ENCODE measurements around the gene SMCO2.

SMCO2 gene

DNA sequence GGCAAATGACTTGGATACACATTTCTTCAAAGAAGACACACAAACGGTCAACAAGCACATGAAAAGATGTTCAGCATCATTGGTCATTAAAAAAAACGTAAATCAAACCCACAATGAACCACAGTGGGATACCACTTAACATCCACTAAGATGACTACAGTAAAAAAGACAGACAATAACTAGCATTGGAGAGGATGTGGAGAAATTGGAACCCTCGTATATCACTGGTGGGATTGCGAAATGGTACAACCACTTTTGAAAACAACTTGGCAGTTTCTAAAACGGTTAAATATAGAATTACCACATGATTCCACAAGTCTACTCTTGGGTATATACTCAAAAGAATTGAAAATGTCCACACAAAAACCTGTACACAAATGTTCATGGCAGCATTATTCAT is 52.2 kb downstream of the SMCO2 start:
- DNase-seq (ENCODE audit: low read depth in 2 of 3, low spot score in 1 of 3): no peak

DNA sequence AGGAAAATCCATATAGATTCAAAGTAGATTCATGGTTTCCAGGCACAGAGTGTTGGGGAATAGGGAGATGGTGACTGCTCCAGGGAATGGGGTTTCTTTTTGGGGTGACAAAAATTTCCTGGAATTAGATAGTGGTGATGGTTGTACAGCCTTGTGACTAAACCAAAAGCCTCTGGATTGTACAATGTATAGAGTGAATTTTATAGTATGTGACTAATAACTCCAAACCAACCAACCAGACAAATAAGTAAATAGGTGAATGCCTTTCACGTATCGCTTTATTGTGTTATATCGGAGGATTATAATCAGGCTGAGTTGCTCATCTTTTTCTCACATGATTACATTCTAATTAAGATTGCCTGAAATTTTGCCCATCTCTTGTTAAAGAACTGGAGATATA is 52.8 kb downstream of the SMCO2 start:
- DNase-seq (ENCODE audit: low read depth in 2 of 3, low spot score in 1 of 3): no peak

DNA sequence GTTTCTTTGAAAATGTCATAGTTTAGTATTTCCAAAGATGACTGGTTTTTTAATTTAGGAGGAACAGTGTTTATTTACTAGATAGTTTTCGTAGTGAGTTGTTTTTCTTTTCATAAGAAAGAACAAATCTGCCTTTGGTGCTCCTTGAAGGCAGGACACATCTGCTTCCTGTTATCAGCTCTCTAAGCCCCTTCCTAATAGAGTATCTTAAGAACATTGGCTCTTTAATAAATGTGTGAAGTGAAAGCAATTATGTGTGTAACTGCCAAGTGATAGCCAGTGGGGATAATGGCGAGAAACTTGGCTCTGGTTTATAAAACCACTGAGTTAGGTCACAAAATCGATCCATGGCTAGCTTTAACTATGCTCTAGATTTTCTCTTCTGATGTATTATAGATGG is 54.0 kb downstream of the SMCO2 start:
- DNase-seq (ENCODE audit: low read depth in 2 of 3, low spot score in 1 of 3): no peak

- no peak for DNase-seq (ENCODE audit: low read depth in 2 of 3, low spot score in 1 of 3)
Measured at GRCh38 chr12:27502021-27502435, 55.5 kb downstream of the SMCO2 start.

- DNase-seq (ENCODE audit: low read depth in 2 of 3, low spot score in 1 of 3): no peak
Measured at GRCh38 chr12:27504507-27504906, 58.0 kb downstream of the SMCO2 start.

DNA sequence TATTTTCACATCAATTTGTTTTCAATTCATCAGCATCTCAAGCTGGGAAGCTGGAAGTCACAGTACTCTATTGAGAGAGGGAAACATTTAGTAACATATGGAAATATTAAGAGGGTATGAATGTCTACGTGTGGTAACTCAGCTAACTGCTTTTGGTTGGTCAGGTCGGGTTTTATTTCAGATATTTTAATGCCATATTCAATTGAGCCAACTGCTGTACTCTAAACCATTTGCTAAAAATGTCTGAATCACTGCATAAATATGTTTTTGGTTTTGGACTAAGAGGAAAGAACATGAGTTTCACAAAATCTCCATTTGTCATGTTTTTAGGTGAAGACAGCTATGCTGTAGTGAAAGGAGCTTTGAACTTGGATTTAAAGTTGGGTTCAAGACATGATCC is 58.6 kb downstream of the SMCO2 start:
- no peak for DNase-seq (ENCODE audit: low read depth in 2 of 3, low spot score in 1 of 3)

DNA sequence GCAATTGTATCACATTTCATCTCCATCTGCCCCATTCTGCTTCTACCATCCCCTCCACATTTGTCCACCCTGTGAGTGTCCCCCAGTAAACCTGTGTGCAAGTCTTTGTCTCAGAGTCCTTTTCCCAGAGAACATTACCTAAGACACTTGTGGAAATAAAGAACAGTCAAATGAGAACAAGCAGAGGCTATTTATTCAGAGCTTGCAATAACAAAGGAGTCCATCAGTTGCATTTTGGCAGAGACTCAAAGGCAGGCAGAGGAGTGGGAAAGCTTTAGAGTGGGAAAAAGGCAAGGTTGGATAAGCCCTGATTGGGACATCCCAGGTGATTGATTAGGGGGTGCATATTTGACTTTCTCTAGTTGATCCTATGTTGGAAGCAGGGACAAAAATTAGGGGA is 59.2 kb downstream of the SMCO2 start:
- DNase-seq (ENCODE audit: low read depth in 2 of 3, low spot score in 1 of 3): no peak

- no peak for DNase-seq (ENCODE audit: low read depth in 2 of 3, low spot score in 1 of 3)
Measured at GRCh38 chr12:27506645-27507189, 60.2 kb downstream of the SMCO2 start.

DNA sequence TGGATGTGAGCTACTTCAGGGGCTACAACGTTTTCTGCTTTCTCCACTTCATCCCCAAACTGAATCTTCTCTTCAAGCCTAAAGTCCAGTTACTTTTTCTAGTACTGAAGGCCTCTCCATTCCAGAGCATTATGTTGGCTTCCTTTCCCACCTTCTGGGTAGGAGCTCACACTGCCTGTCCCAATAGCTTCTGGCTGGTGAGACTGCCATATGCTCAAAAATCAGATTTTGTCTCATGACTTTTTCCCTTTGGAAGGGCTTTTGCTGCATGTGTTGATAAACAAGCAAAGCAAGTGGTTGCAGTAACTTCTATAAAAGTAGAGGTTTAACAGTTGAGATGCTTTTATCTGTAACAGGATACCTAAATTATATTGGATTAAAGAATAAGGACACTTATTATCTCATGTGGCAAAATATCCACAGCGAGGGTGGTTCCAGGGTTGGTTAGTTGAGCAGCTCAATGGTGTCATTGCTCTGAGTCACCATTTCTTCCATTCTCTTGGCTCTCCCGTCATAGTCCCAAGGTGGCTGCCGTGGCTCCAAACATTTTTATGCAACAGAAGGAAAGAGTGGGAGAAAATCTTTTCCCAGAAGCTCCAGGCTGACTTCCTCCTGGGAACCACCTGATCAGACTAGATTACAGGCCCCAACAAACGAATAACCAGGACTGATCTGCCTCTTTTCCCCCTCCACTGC is 62.3 kb downstream of the SMCO2 start:
- DNase-seq (ENCODE audit: low read depth in 2 of 3, low spot score in 1 of 3): no peak

- no peak for DNase-seq (ENCODE audit: low read depth in 2 of 3, low spot score in 1 of 3)
Measured at GRCh38 chr12:27511031-27511722, 64.6 kb downstream of the SMCO2 start.

DNA sequence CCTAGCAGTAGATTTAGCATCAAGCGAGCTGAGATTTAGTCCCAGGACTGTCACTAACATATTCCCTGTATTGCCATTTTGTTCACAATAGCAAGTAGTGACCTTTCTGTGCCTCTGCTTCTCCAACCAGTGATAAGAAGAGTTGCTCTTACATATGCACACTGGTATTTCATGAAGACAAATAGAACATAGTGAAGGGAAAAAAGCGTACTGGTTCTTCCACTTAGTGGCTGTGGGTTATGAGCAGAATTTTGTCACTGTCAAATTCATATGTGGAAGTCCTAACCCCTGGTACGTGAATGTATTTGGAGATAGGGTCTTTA is 65.1 kb downstream of the SMCO2 start:
- no peak for DNase-seq (ENCODE audit: low read depth in 2 of 3, low spot score in 1 of 3)

DNA sequence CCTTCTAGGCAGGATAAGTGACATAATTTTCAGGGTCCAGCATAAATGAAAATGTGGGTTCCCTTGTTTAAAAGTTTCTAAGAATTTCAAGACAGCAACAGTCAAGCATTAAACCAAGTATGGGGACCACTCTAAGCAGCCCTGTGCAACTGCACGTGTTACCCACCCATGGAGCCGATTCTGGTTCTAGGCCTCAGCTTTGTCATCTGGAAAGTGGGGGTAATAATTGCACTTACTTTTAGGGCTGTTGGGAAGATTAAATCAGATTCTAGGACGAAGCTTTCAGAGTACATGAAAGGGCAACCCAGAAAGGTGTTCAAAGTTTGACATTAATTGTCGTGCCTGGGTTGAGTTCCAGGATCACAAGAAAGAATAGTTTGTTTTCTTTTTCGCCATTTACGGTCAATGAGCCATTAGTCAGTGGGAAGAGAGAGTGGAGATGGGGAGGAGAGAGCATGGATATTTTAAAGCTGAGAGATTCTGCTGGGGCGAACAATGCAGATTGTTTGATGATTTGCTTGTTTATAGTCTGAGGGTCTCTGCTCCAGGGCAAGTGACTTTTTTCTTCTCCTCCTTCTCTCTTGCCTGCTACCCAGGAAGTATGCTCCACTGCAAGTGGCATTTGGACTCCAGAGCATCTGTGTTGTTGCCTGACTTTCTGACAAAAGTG is 66.8 kb downstream of the SMCO2 start:
- no peak for DNase-seq (ENCODE audit: low read depth in 2 of 3, low spot score in 1 of 3)

DNA sequence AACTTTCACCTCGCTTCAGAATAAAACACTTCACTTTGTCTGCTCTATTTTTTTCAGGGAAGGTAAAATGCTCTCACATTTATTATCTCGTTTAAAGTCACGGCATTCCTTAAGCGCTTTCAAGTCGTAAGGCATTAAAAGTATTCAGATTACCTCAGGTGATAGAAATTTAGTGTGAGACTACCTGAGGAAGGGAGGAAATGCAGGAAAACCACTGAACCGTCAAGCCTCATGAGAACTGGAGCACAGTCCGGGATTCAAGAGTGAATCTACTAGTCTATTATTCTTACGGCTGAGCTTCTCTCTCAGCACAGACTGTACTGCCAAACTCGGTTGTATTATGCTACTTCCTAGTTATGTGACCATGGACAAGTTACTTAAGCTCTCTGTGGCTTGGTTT is 69.1 kb downstream of the SMCO2 start:
- no peak for DNase-seq (ENCODE audit: low read depth in 2 of 3, low spot score in 1 of 3)

GRCh38 chr12:27516625-27517024 is 70.1 kb downstream of the SMCO2 start:
- no peak for DNase-seq (ENCODE audit: low read depth in 2 of 3, low spot score in 1 of 3)

GRCh38 chr12:27517546-27517945 is 71.0 kb downstream of the SMCO2 start:
- DNase-seq (ENCODE audit: low read depth in 2 of 3, low spot score in 1 of 3): no peak

GRCh38 chr12:27517961-27518665 is 71.6 kb downstream of the SMCO2 start:
- DNase-seq (ENCODE audit: low read depth in 2 of 3, low spot score in 1 of 3): no peak

- no peak for DNase-seq (ENCODE audit: low read depth in 2 of 3, low spot score in 1 of 3)
Measured at GRCh38 chr12:27521066-27521465, 74.5 kb downstream of the SMCO2 start.

GRCh38 chr12:27521981-27522380 is 75.4 kb downstream of the SMCO2 start:
- no peak for DNase-seq (ENCODE audit: low read depth in 2 of 3, low spot score in 1 of 3)

GRCh38 chr12:27523305-27523641 is 76.7 kb downstream of the SMCO2 start:
- no peak for DNase-seq (ENCODE audit: low read depth in 2 of 3, low spot score in 1 of 3)

- DNase-seq (ENCODE audit: low read depth in 2 of 3, low spot score in 1 of 3): peak; percentile 98 to 100 (median 99)
Measured at GRCh38 chr12:27523642-27524493, 77.3 kb downstream of the SMCO2 start, which contains the start of gene PPFIBP1. Gene PPFIBP1, plus strand, starts transcription at chr12:27524206. Its CDS starts 109,191 bp downstream, at chr12:27633397.

DNA sequence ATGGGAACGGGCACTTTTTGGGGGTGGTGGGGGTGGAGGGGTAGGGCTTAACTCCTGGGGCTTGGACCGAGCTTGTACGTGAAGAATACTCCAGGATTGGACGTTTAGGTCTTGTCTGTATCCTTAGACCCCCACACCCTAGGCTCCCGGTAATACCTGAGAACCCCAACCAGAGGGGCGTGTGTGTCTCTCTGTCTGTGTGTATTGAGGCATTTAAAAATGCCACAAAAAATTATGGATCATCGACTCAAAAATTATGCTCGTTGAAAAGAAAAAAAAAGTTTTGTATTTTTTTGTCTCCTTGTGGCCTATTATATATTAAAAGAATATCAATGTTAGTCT is 77.9 kb downstream of the SMCO2 start:
- no peak for DNase-seq (ENCODE audit: low read depth in 2 of 3, low spot score in 1 of 3)
